Rectal smooth muscle tissue (tissue), 1 donor: ENCODE results near the gene CRISP1.
"Not testable (repeated sequence)": the region's sequence is repeated elsewhere in the genome, so short reads cannot be mapped to it uniquely, and the experiment has no call there.

ENCODE experiments used
- H3K27ac ChIP-seq: one replicate; pipeline ENCODE4 v1.7.0; 2013; ENCODE audit warnings: low read depth, low read length, inconsistent platforms
- H3K27me3 ChIP-seq: one replicate; pipeline ENCODE4 v1.7.0; 2013; ENCODE audit warnings: low read length; ENCODE audit not compliant: control insufficient read depth, insufficient read depth
- H3K36me3 ChIP-seq: one replicate; pipeline ENCODE4 v1.7.0; 2013; ENCODE audit warnings: low read length; ENCODE audit not compliant: control insufficient read depth, insufficient read depth
- H3K4me1 ChIP-seq: one replicate; pipeline ENCODE4 v1.7.0; 2013; ENCODE audit warnings: low read length; ENCODE audit not compliant: control insufficient read depth, insufficient read depth
- H3K4me3 ChIP-seq: one replicate; pipeline ENCODE4 v1.7.0; 2013; ENCODE audit warnings: low read length
- H3K9ac ChIP-seq: one replicate; pipeline ENCODE4 v1.7.0; 2013; ENCODE audit warnings: low read length

The CRISP1 gene, protein sequence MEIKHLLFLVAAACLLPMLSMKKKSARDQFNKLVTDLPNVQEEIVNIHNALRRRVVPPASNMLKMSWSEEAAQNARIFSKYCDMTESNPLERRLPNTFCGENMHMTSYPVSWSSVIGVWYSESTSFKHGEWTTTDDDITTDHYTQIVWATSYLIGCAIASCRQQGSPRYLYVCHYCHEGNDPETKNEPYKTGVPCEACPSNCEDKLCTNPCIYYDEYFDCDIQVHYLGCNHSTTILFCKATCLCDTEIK

DNA sequence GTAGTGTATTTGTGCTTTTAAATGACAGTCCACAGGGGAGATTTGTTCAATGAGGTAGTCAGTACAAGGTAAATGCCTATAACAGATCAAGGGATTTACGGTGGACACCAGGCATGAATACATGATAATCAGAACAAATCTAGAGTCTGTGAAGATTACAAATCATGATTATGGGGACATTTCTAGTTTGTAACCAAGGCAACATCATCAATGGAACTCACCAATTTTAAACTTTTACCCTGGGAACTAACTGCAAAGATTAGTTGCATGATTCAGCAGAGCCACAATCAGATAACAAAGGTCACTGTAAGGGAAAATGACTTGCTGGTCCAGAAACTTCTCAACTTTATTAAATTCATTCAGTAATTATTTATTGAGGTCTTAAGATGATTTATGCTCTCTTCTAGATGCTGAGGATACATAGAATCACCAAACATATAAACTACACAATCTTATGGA is at the start of gene CRISP1:
CRISP1 (minus strand) TSS at position 51 of the 459 bp plus-strand sequence. CDS start 9,135 bp downstream, outside the sequence.
- no peak within 1 kb of the TSS for H3K9ac ChIP-seq
- H3K27me3 ChIP-seq: no peaks in the 10 kb centered on the region
- no peaks in the 10 kb centered on the region for H3K4me1 ChIP-seq
- no peak within 1 kb of the TSS for H3K27ac ChIP-seq
- H3K4me3 ChIP-seq: no peak within 1 kb of the TSS
- no peaks in the 10 kb centered on the region for H3K36me3 ChIP-seq

DNA sequence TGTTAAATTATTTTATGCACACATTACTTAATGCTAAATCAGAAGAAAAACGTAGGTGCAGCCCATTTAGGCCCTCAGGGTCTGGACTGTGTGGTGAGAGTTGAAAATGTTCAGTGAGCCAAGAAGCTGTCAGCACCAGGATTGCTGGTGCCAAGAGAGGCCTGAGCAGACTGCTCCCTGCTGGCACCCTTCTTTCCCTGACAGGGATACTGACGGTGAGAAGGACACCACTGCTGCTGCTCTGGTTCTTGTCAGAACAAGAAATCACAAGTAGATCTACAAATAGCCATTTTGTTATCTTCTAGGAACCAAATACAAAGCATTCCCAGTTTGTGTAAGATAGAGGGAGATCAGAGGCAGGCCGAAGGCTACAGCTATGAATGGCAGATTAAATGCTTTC is 48.7 kb upstream of the CRISP1 start:
- Histone ChIP-seq H3K4me3 (no peak overlapping the region), H3K27me3 (no peaks in the 10 kb centered on the region), H3K36me3 (no peaks in the 10 kb centered on the region), H3K4me1 (peaks cover 3% of the 10 kb centered on the region), H3K27ac (no peak overlapping the region), H3K9ac (no peak overlapping the region)

DNA sequence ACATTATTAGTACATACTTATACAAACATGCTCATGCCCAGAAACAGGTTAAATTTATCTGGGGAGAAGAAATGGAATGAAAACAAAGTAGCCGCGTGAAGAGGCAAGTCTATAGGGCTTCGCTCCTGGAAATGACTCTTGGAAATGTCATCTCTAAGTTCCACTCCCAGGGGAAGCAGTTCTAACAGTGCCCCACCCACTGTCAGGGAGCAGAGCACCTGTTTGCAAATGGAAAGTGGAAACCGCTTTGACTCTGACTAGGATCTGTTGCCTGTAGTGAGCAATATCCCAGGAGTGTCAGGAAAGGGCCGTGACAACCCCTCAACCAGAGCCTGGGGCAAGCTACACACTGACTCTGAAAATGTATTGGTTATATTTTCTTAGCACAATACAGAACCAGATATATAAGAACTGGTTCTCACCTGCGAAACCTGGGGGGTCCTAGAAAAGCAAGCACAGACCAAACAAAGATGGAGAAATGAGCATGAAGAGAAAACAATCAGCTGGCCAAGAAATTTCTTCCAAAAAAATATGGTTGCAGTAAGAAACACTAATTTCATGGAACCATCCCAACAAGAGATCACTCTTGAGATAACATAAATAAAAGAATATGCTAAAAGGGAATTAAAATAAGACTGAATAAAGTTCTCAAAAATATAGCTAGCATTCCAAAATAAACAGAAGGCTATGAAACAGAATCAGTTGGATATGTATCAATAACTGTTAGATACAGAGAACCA is 47.5 kb upstream of the CRISP1 start:
- Histone ChIP-seq H3K9ac (no peak overlapping the region), H3K36me3 (no peaks in the 10 kb centered on the region), H3K27ac (no peak overlapping the region), H3K4me3 (no peak overlapping the region), H3K27me3 (no peaks in the 10 kb centered on the region), H3K4me1 (peaks cover 3% of the 10 kb centered on the region)

DNA sequence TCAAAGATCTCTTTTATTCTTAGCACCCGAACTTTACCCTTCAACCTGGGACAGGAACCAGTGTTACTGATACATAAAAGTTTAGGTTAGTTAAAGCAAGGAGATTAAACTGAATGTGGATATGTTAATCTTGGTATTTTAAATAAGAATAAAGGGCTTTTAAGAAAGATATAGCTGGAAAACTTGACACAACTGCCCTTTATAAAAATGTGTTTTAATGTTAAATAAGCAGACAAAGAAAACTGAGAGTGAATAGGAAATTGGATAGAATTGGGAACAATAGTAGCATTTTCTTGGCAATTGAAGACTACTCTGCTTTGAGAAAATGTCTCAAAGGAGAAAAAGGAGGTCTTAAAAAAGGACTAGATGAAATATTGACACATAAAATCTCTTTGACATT is 45.9 kb upstream of the CRISP1 start:
- H3K4me1 ChIP-seq: peaks cover 3% of the 10 kb centered on the region
- H3K36me3 ChIP-seq: no peaks in the 10 kb centered on the region
- no peak overlapping the region for H3K27ac ChIP-seq
- no peak overlapping the region for H3K4me3 ChIP-seq
- H3K9ac ChIP-seq: no peak overlapping the region
- H3K27me3 ChIP-seq: no peaks in the 10 kb centered on the region

DNA sequence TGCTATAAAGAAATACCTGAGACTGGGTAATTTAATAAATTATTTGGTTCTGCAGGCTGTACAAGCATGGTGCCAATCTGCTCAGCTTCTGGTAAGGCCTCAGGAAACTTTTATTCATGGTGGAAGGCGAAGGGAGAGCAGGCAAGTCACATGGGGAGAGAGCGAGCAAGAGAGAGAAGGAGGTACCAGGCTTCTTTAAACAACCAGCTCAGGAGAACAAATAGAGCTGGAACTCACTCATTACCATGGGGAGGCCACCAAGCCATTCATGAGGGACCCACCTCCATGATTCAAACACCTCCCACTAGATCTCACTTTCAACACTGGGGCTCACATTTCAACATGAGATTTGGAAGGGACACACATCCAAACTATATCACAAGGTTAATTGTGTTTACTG is 44.9 kb upstream of the CRISP1 start:
- Histone ChIP-seq H3K27ac (no peak overlapping the region), H3K9ac (no peak overlapping the region), H3K4me3 (no peak overlapping the region), H3K36me3 (no peaks in the 10 kb centered on the region), H3K27me3 (no peaks in the 10 kb centered on the region), H3K4me1 (peaks cover 3% of the 10 kb centered on the region)

DNA sequence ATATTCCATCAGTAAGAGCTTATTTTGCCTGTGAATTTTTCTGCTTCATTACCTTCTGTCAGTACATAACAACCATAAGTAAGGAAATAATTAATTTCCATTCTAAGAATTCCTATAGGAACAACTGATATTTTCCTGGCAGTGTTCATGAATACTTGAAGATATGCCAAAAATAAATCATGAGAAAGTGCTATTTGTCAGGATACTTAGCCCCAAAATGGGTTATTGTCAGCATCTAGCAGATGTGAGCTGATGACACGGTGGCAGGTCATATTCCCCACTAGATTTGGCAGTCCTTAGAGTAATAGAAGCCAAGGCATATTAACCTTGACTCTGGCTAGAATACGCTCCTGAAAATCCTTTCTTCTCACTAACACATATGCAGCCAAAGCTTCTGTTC is 43.2 kb upstream of the CRISP1 start:
- Histone ChIP-seq H3K36me3 (no peaks in the 10 kb centered on the region), H3K9ac (no peak overlapping the region), H3K4me3 (no peak overlapping the region), H3K4me1 (peaks cover 3% of the 10 kb centered on the region), H3K27ac (no peak overlapping the region), H3K27me3 (no peaks in the 10 kb centered on the region)

DNA sequence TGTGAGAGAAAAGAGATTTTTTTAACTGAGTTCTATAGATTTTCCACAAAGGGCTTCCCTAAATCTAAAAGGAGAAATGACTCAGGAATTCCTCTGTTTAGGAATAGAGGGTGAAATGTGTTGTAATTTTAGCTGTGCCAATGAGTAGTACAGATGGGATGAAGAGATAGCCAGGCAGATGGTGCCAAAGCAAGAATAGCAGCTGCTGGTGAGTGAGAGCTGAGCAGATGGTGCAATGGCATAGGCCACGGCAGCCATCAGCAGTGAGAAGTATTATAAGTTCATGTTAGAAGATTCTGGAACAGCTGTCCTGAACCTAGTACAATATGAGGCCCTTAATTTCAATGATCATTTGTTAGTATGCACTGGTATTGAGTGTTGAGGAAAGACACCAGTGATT is 40.2 kb upstream of the CRISP1 start:
- H3K36me3 ChIP-seq: no peaks in the 10 kb centered on the region
- H3K4me3 ChIP-seq: no peak overlapping the region
- no peak overlapping the region for H3K27ac ChIP-seq

DNA sequence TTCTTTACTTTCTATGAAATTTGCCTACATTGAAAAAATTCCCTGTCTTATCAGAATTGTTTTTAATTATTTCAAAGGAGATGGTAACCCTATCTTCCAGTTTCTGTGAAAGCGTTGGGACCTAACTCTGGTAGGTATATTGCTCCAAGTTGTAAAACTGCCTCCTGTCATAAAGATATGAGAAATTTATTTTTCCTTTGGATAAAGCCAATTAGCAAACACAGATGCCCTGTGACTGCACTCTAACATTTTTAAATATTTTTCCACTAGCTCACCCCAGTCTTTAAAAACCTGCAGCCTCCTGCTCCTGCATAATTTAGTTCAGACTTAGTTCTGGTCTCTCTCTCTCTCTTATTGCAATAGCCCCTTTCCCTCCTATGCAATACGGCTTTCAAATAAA is 39.0 kb upstream of the CRISP1 start:
- H3K27me3 ChIP-seq: no peaks in the 10 kb centered on the region
- no peaks in the 10 kb centered on the region for H3K36me3 ChIP-seq
- no peak overlapping the region for H3K27ac ChIP-seq
- no peaks in the 10 kb centered on the region for H3K4me1 ChIP-seq
- H3K4me3 ChIP-seq: no peak overlapping the region
- H3K9ac ChIP-seq: no peak overlapping the region

More for the DNA sequence above, 40.2 kb upstream of the CRISP1 start:
- H3K9ac ChIP-seq: no peak overlapping the region
- H3K4me1 ChIP-seq: no peaks in the 10 kb centered on the region
- H3K27me3 ChIP-seq: no peaks in the 10 kb centered on the region

DNA sequence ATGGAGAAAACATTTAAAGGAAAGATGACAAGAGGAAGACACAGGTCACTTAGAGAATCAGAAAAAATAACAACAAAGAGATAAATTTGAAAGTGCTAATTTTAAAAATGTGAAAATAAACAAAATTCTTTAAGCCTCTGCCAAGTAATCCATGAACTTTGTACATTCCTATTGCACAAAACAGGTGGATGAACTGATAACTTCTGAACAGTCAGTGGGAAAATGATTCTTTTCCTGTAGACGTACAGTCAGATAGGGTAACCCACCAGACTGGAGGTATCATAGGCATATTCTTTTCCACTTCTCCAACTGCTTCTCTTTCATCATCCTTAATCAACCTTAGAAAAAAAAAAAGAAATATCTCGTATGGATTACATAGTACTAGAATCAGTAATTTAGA is 36.5 kb upstream of the CRISP1 start:
- Histone ChIP-seq H3K36me3 (no peaks in the 10 kb centered on the region), H3K27me3 (no peaks in the 10 kb centered on the region), H3K4me3 (no peak overlapping the region), H3K9ac (no peak overlapping the region), H3K27ac (no peak overlapping the region), H3K4me1 (no peaks in the 10 kb centered on the region)

DNA sequence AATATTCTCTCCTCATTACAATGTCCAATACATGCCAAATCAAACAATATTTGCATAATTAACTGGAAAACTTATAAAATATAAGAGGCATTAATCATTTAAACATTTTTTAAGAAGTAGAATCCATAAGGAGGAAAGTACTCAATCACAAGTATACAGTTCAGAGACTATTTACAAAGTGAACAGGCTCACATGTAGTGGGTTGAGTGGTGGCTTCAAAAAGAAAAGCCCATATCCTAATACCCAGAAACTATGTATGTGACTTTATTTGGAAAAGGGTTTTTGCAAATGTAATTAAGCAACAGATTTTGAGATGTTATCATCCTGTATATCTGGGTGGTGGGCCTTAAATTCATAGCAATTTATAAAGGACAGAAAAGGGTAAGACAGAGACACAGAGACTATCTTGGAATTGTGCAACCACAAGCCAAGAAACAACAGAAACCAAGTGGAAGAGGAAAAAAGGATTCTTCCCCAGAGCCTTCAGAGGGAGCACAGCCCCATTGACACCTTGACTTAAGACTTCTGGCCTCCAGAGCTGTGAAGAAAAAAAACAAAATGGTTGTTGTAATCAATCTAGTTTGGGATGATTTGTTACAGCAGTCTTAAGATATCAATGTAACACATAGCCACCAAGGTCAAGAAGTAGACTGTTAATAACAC is 32.7 kb upstream of the CRISP1 start:
- Histone ChIP-seq H3K4me3 (no peak overlapping the region), H3K36me3 (no peaks in the 10 kb centered on the region), H3K27me3 (no peaks in the 10 kb centered on the region), H3K27ac (no peak overlapping the region), H3K4me1 (no peaks in the 10 kb centered on the region), H3K9ac (no peak overlapping the region)

DNA sequence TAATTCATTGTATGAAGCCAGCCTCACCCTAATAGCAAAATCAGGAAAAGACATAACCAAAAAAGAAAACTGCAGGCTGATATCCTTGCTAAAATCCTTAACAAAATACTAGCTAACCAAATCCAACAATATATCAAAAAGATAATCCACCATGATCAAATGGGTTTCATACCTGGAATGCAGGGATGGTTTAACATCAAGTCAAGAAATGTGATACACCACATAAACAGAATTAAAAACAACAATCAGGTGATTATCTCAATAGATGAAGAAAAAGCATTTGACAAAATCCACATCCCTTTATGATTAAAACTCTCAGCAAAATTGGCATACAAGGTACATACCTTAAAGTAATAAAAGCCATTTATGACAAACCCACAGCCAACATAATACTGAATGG is 29.2 kb upstream of the CRISP1 start:
- not testable (repeated sequence) for H3K27ac ChIP-seq, H3K36me3 ChIP-seq, H3K9ac ChIP-seq, H3K4me1 ChIP-seq, H3K4me3 ChIP-seq, H3K27me3 ChIP-seq

DNA sequence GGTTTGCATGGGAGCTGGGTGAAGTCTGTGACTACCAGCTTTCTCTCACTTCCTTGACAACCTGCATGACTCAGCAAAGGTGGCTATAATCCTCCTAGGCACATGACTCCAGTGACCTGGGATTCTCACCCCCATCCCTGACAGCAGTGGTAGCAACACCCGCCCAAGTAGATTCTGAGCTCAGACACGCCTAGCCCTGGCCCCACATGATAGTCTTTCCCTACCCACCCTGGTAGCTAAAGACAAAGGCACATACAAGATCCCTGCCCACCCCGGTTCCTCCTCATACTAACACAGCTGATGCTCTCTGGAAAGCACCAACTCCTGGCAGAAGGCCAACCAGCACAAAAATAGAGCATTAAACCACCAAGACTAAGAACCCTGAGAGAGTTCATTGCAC is 25.9 kb upstream of the CRISP1 start:
- H3K4me3 ChIP-seq: no peak overlapping the region
- no peaks in the 10 kb centered on the region for H3K4me1 ChIP-seq
- no peak overlapping the region for H3K9ac ChIP-seq
- H3K27me3 ChIP-seq: no peaks in the 10 kb centered on the region
- no peaks in the 10 kb centered on the region for H3K36me3 ChIP-seq
- no peak overlapping the region for H3K27ac ChIP-seq
